Astrocyte of the spinal cord (primary cell): Measurements from ENCODE around the gene ASB2.

Experiments
- DNase-seq: peaks from one replicate; pipeline ENCODE4 v3.0.0; 2011; ENCODE audit warnings: low read depth, low spot score
- H3K4me3 ChIP-seq: 2 replicates; pipeline ENCODE4 v1.5.1; 2011; ENCODE audit warnings: low read depth, mild to moderate bottlenecking, low read length, moderate library complexity
- in situ Hi-C: cut with HindIII; loops from 2 replicates; pipeline ENCODE4 v1.10.0; 2017; ENCODE audit warnings: low sequenced_read_pairs
- TF ChIP-seq, protein P1 (sequence below): IDR thresholded peaks from 2 replicates; pipeline ENCODE4 v1.5.1; 2012; ENCODE audit warnings: low read depth, mild to moderate bottlenecking, low read length, inconsistent platforms

Gene ASB2

DNA sequence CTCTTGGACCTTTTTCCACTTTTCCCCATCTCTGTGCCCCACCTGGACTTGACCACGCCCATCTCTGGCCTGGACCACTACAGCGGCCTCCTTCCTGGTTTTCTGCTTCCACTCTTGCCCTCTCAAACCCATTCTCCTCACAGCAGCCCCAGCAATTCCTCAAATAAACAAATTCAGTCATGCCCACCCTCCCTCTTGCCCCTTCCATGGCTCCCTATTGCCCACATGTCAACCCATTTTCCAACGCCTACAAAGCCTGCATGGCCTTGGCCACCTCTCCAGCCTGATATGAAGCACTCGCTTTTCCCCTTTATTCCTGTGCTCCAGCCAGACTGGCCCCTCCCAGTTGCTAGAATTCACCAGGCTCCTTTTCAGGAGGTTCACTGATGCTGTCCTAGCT lies 43.9 kb upstream of the ASB2 start:
- no peak for DNase-seq
- in situ Hi-C loops, result no loop called here
- TF ChIP-seq, protein P1, sequence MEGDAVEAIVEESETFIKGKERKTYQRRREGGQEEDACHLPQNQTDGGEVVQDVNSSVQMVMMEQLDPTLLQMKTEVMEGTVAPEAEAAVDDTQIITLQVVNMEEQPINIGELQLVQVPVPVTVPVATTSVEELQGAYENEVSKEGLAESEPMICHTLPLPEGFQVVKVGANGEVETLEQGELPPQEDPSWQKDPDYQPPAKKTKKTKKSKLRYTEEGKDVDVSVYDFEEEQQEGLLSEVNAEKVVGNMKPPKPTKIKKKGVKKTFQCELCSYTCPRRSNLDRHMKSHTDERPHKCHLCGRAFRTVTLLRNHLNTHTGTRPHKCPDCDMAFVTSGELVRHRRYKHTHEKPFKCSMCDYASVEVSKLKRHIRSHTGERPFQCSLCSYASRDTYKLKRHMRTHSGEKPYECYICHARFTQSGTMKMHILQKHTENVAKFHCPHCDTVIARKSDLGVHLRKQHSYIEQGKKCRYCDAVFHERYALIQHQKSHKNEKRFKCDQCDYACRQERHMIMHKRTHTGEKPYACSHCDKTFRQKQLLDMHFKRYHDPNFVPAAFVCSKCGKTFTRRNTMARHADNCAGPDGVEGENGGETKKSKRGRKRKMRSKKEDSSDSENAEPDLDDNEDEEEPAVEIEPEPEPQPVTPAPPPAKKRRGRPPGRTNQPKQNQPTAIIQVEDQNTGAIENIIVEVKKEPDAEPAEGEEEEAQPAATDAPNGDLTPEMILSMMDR, result no peak
- no peak overlapping the region for H3K4me3 ChIP-seq

DNA sequence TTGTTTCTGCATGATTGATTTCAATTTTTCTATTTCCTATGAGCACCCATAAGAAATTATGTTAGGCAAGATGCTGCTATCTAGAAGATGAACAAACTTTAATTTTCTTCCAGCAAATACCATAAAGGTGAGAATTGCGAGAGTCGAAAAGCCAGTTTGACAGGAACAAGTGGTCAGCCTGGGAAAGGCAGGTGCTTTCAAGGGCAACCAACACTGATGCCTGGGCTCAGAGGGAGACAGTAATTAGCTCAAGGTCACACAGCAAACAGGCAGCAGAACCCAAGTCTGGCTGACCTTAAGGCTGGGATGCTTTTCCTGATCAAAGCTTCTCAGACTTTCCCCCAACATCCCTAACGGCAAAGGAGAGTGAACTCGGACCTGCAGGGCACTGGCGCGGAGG lies 43.0 kb upstream of the ASB2 start:
- TF ChIP-seq, protein P1, result no peak
- in situ Hi-C loops, result no loop called here
- no peak overlapping the region for H3K4me3 ChIP-seq
- no peak for DNase-seq

DNA sequence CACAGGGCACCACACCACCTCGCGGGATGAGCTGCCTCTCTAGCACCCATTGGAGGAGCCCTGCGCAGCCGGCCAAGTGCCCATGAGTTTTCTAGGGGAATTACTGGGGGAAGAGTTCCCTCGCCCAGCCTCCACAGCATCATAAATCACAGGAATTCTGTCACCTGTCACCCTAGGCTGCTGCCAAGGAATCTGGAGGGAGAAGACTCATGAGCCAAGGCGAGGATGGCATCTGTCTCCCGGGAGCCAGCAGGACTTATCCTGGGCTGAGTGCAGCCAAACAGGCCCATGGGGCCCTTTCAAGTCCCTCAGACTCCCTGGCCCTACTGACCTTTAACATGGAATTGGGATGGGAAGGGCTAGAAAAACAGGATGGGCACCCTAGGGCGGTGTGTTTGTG lies 41.9 kb upstream of the ASB2 start:
- in situ Hi-C loops, result no loop called here
- TF ChIP-seq, protein P1, result no peak
- no peak for DNase-seq
- H3K4me3 ChIP-seq, result no peak overlapping the region

DNA sequence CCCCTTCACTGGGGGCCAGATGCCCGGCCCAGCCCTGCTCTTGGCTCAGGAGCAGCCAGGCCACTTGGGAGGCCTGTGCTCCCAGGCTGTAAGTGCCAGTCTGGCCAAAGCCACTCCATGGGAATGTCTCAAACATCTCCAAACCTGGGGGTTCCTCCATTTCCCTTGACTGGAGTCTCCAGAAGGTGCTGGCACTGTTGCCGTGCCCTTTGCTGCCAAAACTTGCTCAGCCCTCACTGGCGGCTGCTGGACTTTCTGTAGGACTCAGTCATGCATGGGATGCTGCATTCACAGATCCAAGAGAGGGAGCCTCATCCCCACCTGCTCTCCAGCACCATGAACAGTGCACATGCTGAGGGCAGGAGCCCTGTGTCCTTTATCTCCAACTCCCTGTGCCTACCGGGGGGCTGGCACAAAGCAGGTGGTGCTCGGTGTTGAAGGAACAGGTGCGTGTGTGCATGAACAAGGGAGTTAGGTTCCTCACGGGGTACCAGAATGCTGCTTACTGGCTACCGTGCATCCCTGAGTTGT lies 40.1 kb upstream of the ASB2 start:
- TF ChIP-seq, protein P1, result no peak
- no peak for DNase-seq
- in situ Hi-C loops, result no loop called here
- no peak overlapping the region for H3K4me3 ChIP-seq

DNA sequence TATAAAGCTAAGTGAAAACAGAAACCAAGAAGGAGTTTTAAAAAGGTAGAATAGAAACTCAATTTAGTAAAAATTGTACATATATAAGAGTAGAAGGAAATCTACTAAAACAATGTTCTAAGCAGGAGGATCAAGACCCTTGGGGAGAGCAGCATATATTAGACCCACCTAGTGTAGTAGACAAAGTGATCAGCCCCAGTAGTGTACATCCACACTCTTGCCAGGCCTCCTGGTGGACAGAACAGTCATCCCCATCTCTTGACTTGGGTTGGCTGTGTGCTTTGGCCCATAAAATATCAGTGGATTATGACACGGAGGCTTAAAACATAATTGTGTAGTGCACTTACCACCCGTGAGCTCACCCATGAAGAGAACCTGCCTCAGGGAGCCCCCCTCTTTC lies 38.9 kb upstream of the ASB2 start:
- no peak for DNase-seq
- no peak overlapping the region for H3K4me3 ChIP-seq
- TF ChIP-seq, protein P1, result no peak
- in situ Hi-C loops, result no loop called here

DNA sequence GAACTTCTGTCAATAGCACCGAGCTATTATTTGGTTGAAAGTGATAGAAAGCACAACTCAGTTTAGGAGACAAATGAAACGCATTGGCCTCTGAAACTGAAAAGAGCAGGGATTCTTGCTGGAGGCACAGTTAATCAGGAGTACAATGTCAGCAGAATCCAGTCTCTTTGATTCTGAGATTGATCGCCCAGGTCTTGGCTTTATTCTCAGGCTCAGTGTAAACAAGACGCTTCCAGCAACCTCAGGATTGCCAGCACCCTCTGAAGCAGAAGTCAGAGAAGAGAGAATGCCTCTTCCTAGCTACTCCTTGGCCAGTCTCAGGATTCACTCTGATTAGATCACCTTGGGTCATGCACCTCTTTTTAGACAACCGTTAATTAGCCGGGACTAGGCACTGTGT lies 38.0 kb upstream of the ASB2 start:
- H3K4me3 ChIP-seq, result no peak overlapping the region
- in situ Hi-C loops, result no loop called here
- TF ChIP-seq, protein P1, result no peak
- DNase-seq, result no peak

DNA sequence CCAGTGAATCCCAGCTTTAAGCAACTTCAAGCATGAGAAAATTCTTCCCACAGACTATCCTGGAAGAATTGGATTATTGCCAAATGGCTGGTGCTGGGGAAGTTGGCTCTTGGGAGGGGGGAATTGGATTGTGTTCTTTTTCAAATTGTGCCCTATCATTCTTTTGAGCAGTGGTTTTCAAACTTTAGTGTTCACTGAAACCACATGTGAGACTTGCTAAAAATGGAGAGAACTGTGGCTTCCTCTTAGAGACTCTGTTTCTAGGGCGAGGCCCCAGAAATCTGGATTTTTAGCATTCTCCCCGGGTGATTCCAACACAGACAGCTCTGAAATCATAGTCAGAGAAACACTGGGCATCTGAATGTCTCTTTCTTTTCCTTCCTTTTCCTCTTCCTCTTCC lies 35.4 kb upstream of the ASB2 start:
- DNase-seq, result peak; percentile 10
- TF ChIP-seq, protein P1, result no peak
- in situ Hi-C loops, result no loop called here
- H3K4me3 ChIP-seq, result no peak overlapping the region
